Measurements from ENCODE around the gene MRPL3.

MRPL3 gene

DNA sequence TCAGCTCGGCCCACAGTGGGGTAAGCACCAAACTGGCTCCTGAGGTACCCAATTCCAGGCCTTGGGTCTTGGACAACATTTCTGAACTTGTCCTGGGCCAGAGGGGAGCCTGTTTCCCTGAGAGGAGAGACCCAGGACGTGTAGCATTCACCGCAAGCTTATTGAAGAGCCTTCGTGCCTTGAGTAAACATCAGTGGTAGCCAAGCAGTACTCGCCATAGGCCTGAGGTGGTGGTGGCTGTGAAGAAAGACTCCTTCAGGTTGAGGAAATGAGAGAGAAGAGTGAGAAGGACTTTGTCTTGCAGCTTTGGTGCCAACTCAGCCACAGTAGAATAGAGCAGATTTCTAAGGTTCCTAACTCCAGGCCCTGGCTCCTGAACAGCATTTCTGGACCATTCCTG lies 71.0 kb downstream of the MRPL3 start:
- no peak overlapping the region for H3K4me3 ChIP-seq (replicated peaks; ENCODE audit: insufficient read depth, low read length)
- no peak for DNase-seq (ENCODE audit: low read depth in 1 of 2, low spot score in 1 of 2)
- no peaks in the 10 kb centered on the region for H3K27me3 ChIP-seq (ENCODE audit: insufficient read depth, poor library complexity, severe bottlenecking)
- no peak overlapping the region for H3K27ac ChIP-seq (replicated peaks)
- no peak for TF ChIP-seq GABPA (IDR thresholded peaks at IDR 0.05; ENCODE audit: low read depth)
- TF ChIP-seq, protein P1, sequence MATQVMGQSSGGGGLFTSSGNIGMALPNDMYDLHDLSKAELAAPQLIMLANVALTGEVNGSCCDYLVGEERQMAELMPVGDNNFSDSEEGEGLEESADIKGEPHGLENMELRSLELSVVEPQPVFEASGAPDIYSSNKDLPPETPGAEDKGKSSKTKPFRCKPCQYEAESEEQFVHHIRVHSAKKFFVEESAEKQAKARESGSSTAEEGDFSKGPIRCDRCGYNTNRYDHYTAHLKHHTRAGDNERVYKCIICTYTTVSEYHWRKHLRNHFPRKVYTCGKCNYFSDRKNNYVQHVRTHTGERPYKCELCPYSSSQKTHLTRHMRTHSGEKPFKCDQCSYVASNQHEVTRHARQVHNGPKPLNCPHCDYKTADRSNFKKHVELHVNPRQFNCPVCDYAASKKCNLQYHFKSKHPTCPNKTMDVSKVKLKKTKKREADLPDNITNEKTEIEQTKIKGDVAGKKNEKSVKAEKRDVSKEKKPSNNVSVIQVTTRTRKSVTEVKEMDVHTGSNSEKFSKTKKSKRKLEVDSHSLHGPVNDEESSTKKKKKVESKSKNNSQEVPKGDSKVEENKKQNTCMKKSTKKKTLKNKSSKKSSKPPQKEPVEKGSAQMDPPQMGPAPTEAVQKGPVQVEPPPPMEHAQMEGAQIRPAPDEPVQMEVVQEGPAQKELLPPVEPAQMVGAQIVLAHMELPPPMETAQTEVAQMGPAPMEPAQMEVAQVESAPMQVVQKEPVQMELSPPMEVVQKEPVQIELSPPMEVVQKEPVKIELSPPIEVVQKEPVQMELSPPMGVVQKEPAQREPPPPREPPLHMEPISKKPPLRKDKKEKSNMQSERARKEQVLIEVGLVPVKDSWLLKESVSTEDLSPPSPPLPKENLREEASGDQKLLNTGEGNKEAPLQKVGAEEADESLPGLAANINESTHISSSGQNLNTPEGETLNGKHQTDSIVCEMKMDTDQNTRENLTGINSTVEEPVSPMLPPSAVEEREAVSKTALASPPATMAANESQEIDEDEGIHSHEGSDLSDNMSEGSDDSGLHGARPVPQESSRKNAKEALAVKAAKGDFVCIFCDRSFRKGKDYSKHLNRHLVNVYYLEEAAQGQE (IDR thresholded peaks at IDR 0.05; ENCODE audit: insufficient replicate concordance, low read depth) = no peak
- TF ChIP-seq SPI1 (IDR thresholded peaks at IDR 0.05; ENCODE audit: borderline replicate concordance, low read depth) = no peak
- TF ChIP-seq, protein P2, sequence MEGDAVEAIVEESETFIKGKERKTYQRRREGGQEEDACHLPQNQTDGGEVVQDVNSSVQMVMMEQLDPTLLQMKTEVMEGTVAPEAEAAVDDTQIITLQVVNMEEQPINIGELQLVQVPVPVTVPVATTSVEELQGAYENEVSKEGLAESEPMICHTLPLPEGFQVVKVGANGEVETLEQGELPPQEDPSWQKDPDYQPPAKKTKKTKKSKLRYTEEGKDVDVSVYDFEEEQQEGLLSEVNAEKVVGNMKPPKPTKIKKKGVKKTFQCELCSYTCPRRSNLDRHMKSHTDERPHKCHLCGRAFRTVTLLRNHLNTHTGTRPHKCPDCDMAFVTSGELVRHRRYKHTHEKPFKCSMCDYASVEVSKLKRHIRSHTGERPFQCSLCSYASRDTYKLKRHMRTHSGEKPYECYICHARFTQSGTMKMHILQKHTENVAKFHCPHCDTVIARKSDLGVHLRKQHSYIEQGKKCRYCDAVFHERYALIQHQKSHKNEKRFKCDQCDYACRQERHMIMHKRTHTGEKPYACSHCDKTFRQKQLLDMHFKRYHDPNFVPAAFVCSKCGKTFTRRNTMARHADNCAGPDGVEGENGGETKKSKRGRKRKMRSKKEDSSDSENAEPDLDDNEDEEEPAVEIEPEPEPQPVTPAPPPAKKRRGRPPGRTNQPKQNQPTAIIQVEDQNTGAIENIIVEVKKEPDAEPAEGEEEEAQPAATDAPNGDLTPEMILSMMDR (IDR thresholded peaks at IDR 0.05; ENCODE audit: insufficient read depth, low read length) = no peak
- TF ChIP-seq POLR2AphosphoS5 (IDR thresholded peaks at IDR 0.05; ENCODE audit: low read depth) = no peak

DNA sequence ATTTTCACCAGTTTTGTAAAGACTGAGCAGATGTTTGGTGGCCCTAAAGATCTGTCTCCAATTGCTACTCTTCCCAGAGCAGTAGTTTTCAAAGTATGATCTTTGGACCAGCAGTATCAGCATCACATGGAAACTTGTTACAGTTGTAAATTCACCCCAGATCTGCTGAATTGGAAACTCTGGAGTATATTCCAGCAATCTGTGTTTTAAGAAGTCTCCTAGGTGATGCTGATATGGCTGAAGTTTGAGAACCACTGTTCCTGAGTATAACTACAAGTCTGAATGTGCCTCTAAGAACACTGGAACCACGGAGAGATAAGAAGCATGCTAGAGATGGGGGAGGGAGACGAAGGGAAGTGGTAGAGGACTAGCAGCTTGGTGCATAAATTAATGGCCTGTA lies 75.5 kb downstream of the MRPL3 start:
- Histone ChIP-seq H3K27me3 (ENCODE audit: insufficient read depth, poor library complexity, severe bottlenecking) (no peaks in the 10 kb centered on the region), H3K4me3 (replicated peaks; ENCODE audit: insufficient read depth, low read length) (no peak overlapping the region), H3K27ac (replicated peaks) (no peak overlapping the region)
- TF ChIP-seq GABPA (IDR thresholded peaks at IDR 0.05; ENCODE audit: low read depth) (no peak), POLR2AphosphoS5 (IDR thresholded peaks at IDR 0.05; ENCODE audit: low read depth) (no peak), SPI1 (IDR thresholded peaks at IDR 0.05; ENCODE audit: borderline replicate concordance, low read depth) (no peak)
- TF ChIP-seq, protein P1 (IDR thresholded peaks at IDR 0.05; ENCODE audit: insufficient replicate concordance, low read depth) = no peak
- TF ChIP-seq, protein P2 (IDR thresholded peaks at IDR 0.05; ENCODE audit: insufficient read depth, low read length) = no peak
- no peak for DNase-seq (ENCODE audit: low read depth in 1 of 2, low spot score in 1 of 2)

DNA sequence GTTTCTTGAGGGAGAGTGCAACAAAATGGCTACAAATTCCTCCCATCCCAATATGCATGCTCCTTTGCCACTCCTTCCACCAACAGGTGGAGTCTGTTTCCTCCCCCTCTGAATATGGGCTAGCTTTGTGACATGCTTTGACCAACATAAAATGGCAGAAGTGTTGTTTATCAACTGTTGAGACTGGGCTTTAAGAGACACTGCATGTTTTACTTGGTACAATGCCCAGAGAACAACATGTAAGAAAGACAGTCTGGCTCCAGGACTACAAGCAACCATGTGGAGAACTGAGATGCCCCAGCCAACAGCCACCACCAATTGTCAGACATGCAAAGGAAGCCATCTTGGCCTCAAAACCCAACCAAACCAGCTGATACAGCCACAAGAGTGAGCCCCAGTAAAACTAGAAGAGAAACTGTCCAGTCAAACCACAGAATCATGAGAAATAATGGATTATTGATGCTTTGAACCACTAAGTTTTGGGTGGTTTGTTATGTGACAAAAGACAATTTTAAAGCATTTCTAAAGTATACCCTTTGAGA lies 80.7 kb downstream of the MRPL3 start:
- no peak for TF ChIP-seq GABPA (IDR thresholded peaks at IDR 0.05; ENCODE audit: low read depth)
- DNase-seq (ENCODE audit: low read depth in 1 of 2, low spot score in 1 of 2) = no peak

DNA sequence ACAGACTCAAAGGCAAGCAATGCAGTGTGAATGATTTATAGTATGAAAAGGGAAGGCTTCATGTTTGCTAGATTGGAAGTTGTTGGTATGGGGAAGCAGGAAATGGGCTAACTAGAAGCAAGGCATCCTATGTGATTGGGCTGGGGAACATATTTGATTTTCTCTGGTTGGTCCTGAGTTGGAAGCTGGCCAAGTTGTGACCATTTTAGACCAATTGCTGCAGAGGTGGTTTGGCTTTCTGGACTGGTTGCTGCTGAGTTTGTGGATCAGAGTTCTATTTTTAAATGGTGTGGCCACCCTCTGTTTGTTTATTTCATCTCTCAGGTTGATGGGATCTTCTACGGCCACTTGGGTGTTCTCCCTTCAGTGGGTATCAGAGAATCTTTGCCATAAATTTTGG lies 81.5 kb downstream of the MRPL3 start:
- Histone ChIP-seq H3K27me3 (ENCODE audit: insufficient read depth, poor library complexity, severe bottlenecking) (no peaks in the 10 kb centered on the region), H3K27ac (replicated peaks) (no peak overlapping the region), H3K4me3 (replicated peaks; ENCODE audit: insufficient read depth, low read length) (no peak overlapping the region)
- TF ChIP-seq, protein P1 (IDR thresholded peaks at IDR 0.05; ENCODE audit: insufficient replicate concordance, low read depth) = no peak
- TF ChIP-seq POLR2AphosphoS5 (IDR thresholded peaks at IDR 0.05; ENCODE audit: low read depth) = no peak
- TF ChIP-seq, protein P2 (IDR thresholded peaks at IDR 0.05; ENCODE audit: insufficient read depth, low read length) = no peak
- TF ChIP-seq GABPA (IDR thresholded peaks at IDR 0.05; ENCODE audit: low read depth) = no peak
- no peak for TF ChIP-seq SPI1 (IDR thresholded peaks at IDR 0.05; ENCODE audit: borderline replicate concordance, low read depth)
- no peak for DNase-seq (ENCODE audit: low read depth in 1 of 2, low spot score in 1 of 2)

More for the DNA sequence above, 80.7 kb downstream of the MRPL3 start:
- no peak overlapping the region for H3K27ac ChIP-seq (replicated peaks)
- no peak overlapping the region for H3K4me3 ChIP-seq (replicated peaks; ENCODE audit: insufficient read depth, low read length)
- no peaks in the 10 kb centered on the region for H3K27me3 ChIP-seq (ENCODE audit: insufficient read depth, poor library complexity, severe bottlenecking)
